ENCODE data around the gene RGCC.

DNA sequence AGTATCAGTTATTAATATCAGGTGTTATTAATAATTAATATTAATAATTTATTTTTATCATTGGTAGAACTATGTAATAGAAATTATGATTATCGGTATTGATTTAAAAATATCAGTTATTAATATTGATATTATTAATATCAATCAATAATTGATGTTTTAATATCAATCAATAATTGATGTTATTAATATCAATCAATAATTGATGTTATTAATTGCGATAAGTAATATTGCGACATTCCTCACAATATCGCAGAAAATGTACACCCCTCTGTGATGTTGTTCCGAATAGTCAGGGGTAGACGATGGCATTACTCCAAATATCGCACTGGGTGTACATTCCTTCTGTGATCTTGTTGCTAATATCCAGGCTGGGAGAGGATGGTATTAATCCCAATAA, 3.7 kb upstream of the RGCC start:
- no peak for TF ChIP-seq EZH2 (IDR thresholded peaks at IDR 0.05; ENCODE audit: low read length, missing control alignments)
- TF ChIP-seq, protein P1, sequence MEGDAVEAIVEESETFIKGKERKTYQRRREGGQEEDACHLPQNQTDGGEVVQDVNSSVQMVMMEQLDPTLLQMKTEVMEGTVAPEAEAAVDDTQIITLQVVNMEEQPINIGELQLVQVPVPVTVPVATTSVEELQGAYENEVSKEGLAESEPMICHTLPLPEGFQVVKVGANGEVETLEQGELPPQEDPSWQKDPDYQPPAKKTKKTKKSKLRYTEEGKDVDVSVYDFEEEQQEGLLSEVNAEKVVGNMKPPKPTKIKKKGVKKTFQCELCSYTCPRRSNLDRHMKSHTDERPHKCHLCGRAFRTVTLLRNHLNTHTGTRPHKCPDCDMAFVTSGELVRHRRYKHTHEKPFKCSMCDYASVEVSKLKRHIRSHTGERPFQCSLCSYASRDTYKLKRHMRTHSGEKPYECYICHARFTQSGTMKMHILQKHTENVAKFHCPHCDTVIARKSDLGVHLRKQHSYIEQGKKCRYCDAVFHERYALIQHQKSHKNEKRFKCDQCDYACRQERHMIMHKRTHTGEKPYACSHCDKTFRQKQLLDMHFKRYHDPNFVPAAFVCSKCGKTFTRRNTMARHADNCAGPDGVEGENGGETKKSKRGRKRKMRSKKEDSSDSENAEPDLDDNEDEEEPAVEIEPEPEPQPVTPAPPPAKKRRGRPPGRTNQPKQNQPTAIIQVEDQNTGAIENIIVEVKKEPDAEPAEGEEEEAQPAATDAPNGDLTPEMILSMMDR (conservative IDR thresholded peaks at IDR 0.05 in 1 of 2, IDR thresholded peaks at IDR 0.05 in 1 of 2; ENCODE audit: low read depth in 1 of 2, low read length in 2 of 2), result no peak

Measured in fibroblast of lung (primary cell).